Islet precursor cell (in vitro differentiated cells): ENCODE measurements around the gene CNTN1.
A peak's percentile ranks its signal among the peaks of the same experiment; 100 is the strongest.
"Not testable (repeated sequence)": the region's sequence is repeated elsewhere in the genome, so short reads cannot be mapped to it uniquely, and the experiment has no call there.

Experiments
- DNase-seq: peaks from one replicate; pipeline ENCODE4 v3.0.0-alpha.2; 2018

CNTN1 gene

GRCh38 chr12:40701756-40702155 is 9.5 kb downstream of the CNTN1 start:
- no peak for DNase-seq

- no peak for DNase-seq
Observed at GRCh38 chr12:40711121-40711520, 18.9 kb downstream of the CNTN1 start.

- no peak for DNase-seq
Observed at GRCh38 chr12:40714636-40715035, 22.4 kb downstream of the CNTN1 start.

- DNase-seq: no peak
Observed at GRCh38 chr12:40716037-40716436, 23.8 kb downstream of the CNTN1 start.

GRCh38 chr12:40717576-40717975 is 25.3 kb downstream of the CNTN1 start:
- no peak for DNase-seq

- DNase-seq: no peak
Observed at GRCh38 chr12:40718878-40719372, 26.7 kb downstream of the CNTN1 start.

- no peak for DNase-seq
Observed at GRCh38 chr12:40723001-40723400, 30.8 kb downstream of the CNTN1 start.

GRCh38 chr12:40726366-40726765 is 34.1 kb downstream of the CNTN1 start:
- no peak for DNase-seq

GRCh38 chr12:40727774-40728483 is 35.7 kb downstream of the CNTN1 start:
- peak; percentile 97 for DNase-seq

GRCh38 chr12:40730281-40730680 is 38.0 kb downstream of the CNTN1 start:
- DNase-seq: no peak

GRCh38 chr12:40733871-40734270 is 41.6 kb downstream of the CNTN1 start:
- no peak for DNase-seq

GRCh38 chr12:40734276-40734675 is 42.0 kb downstream of the CNTN1 start:
- DNase-seq: no peak

GRCh38 chr12:40735551-40736230 is 43.5 kb downstream of the CNTN1 start:
- no peak for DNase-seq

- not testable (repeated sequence) for DNase-seq
Observed at GRCh38 chr12:40737416-40737815, 45.2 kb downstream of the CNTN1 start.

- no peak for DNase-seq
Observed at GRCh38 chr12:40738856-40739255, 46.6 kb downstream of the CNTN1 start.

- DNase-seq: no peak
Observed at GRCh38 chr12:40742041-40742440, 49.8 kb downstream of the CNTN1 start.

GRCh38 chr12:40745386-40745785 is 53.1 kb downstream of the CNTN1 start:
- DNase-seq: no peak

- no peak for DNase-seq
Observed at GRCh38 chr12:40749863-40750262, 57.6 kb downstream of the CNTN1 start.

- no peak for DNase-seq
Observed at GRCh38 chr12:40752011-40752410, 59.8 kb downstream of the CNTN1 start.

GRCh38 chr12:40760821-40761220 is 68.6 kb downstream of the CNTN1 start:
- DNase-seq: no peak

- DNase-seq: no peak
Observed at GRCh38 chr12:40762072-40762471, 69.8 kb downstream of the CNTN1 start.

- no peak for DNase-seq
Observed at GRCh38 chr12:40768125-40768864, 76.1 kb downstream of the CNTN1 start.

- DNase-seq: no peak
Observed at GRCh38 chr12:40769846-40770245, 77.6 kb downstream of the CNTN1 start.

- no peak for DNase-seq
Observed at GRCh38 chr12:40770781-40771180, 78.5 kb downstream of the CNTN1 start.
